ENCODE data around the gene ADM2.

The ADM2 gene

DNA sequence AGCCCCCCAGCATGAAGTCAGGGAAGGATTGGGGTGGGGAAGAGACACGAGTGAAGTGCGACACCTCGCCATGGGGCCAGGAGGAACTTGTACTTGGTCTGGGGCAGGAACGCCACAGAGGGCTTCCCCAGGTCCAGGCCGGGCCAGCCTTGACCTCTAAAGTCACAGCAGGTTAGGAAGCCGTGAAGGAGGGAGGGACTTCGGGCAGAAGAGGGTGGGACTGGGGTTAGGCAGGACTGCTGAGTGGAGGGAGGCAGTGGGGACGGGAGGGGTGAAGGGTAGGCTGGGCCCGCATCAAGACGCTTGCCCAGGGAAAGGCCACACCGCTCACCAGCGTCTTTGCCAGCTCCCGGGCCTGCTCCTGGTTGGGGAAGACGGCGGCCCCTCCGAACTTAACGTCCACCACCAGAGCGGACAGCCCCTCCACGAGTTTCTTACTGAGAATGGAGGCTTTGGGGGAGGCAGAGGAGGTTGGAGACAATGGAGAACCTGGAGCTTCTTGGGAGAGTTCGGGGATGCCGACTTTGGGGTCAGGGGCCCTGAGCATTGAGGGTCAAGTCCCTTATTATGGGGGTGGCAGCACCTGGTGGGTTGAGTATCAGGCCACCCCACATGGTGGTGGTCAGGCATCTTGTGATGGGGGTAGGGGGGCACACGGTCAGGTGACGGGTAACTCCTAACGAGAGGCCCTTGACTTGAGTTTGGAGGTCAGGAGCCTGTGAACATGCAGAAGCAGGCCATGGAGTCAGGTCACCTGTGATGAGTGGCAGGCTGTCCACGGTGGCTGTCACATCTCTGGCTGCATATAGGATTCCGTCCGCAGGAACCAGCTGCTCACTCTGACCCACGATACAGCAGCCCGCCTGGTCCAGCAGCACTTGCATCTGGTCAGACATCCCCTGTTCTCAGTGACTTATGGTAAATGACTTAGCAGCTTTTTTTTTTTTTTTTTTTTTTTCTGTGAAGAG, 45.8 kb downstream of the ADM2 start:
- peak; percentile 76 for DNase-seq (ENCODE audit: extremely low spot score)
- ChIA-PET CTCF (interaction anchor here (0.9 to 6.7 kb wide), 3 partner anchors 18 to 37 kb away, joined by 3 to 136 read pairs (median 41); partner anchors contain the start of genes KLHDC7B, LMF2, NCAPH2 and SYCE3), POLR2A (interaction anchor here (0.6 kb wide), 1 partner anchor 223 kb away, joined by 3 read pairs; no protein-coding TSS in a partner anchor)
- no peak for TF ChIP-seq CTCF (IDR thresholded peaks at IDR 0.05; ENCODE audit: control extremely low read depth, extremely low read depth, low read depth, missing control alignments)

- ChIA-PET CTCF (interaction anchor here (0.9 to 6.7 kb wide), 5 partner anchors 17 to 36 kb away, joined by 3 to 136 read pairs (median 5); partner anchors contain the start of genes KLHDC7B, LMF2, NCAPH2 and SYCE3), POLR2A (no interaction called here)
- no peak for DNase-seq (ENCODE audit: extremely low spot score)
- TF ChIP-seq CTCF (IDR thresholded peaks at IDR 0.05; ENCODE audit: control extremely low read depth, extremely low read depth, low read depth, missing control alignments) = no peak
Observed at GRCh38 chr22:50527921-50528681, 46.8 kb downstream of the ADM2 start.

DNA sequence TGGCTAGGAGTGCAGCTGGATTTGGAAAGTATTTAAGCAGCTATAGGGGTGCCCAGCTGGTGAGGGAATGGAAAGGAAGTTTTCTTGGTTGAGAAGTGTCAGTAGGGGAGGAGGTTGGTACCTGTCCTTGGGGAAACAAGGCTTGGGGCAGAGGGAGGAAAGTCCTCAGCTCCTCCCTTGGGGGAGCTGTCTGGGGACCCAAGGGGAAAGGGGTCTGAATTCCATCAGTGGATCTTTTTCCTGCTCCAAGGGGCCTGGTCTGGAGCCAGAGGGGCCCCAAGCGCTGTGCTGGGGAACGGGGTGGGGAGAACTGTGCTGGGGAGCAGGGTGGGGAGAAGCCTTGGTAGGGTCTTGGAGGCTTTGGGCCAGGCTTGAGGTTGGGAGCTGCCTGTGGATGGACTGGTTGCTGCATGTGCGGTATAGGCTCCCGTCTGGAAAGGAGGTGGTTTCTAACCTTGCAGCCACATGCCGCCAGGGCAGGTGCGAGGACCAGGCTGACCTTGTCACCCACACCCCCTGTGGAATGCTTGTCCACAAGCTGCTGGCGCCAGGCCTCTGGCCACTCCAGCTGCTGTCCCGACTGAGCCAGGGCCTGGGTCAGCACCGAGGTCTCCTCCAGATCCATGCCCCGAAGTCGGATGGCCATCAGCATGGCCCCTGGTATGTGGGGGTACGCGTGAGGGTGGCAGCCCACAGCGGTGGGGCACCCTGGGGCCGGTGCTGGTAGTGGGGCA, 47.5 kb downstream of the ADM2 start:
- ChIA-PET POLR2A (no interaction called here), CTCF (interaction anchor here (0.7 to 6.7 kb wide), 4 partner anchors 16 to 34 kb away, joined by 3 to 136 read pairs (median 4); partner anchors contain the start of genes KLHDC7B, NCAPH2 and SYCE3)
- no peak for DNase-seq (ENCODE audit: extremely low spot score)
- no peak for TF ChIP-seq CTCF (IDR thresholded peaks at IDR 0.05; ENCODE audit: control extremely low read depth, extremely low read depth, low read depth, missing control alignments)

- TF ChIP-seq CTCF (IDR thresholded peaks at IDR 0.05; ENCODE audit: control extremely low read depth, extremely low read depth, low read depth, missing control alignments) = no peak
- no peak for DNase-seq (ENCODE audit: extremely low spot score)
- POLR2A ChIA-PET = interaction anchor here (0.9 kb wide), 1 partner anchor 10 kb away, joined by 4 read pairs; no protein-coding TSS in a partner anchor
- CTCF ChIA-PET = interaction anchor here (0.7 to 6.7 kb wide), 4 partner anchors 16 to 33 kb away, joined by 3 to 136 read pairs (median 3); partner anchors contain the start of genes KLHDC7B, NCAPH2 and SYCE3
Observed at GRCh38 chr22:50529416-50529896, 48.1 kb downstream of the ADM2 start.

DNA sequence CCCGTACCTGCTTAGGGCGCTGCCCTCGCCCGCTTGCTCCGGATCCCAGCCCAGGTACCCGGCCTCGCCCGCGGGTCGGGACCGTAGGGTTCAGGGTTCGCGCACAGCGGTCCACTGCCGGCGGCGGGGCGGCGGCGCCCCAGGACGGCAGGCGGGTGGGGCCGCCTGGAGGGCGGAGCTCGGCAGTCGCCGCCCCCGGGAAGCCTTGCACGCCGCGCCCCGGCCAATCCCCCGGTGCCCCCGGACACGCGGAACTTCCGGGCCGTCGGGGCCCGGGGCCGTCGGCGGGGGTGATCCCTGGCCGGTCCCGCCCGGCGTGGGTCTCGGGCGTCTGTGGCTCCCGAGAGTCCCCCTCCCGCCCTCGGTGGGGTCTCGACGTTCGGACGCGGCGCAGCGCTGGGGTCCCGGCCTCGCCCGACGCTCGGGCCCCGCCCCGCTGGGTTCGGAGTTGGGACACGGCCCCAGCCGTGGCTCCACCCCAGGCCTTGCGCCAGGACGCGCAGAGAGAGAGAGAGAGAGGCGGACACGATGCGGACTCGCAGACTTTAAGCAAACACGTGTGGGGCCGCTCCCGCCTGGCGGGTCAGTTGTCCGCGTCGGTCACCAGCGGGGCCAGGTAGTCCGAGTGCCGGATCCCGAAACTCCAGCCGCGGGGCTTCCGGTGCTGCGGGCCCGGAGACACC, 48.7 kb downstream of the ADM2 start, which contains the start of gene TYMP:
Gene TYMP, minus strand, starts transcription at position 116 of the 683 bp plus-strand sequence. CDS start 303 bp downstream, outside the sequence.
- ChIA-PET POLR2A (interaction anchor here (0.9 kb wide), 1 partner anchor 9 kb away, joined by 4 read pairs; no protein-coding TSS in a partner anchor), CTCF (interaction anchor here (0.7 to 6.7 kb wide), 3 partner anchors 15 to 33 kb away, joined by 3 to 136 read pairs (median 3); partner anchors contain the start of genes KLHDC7B and SYCE3)
- peak; percentile 85 for DNase-seq (ENCODE audit: extremely low spot score)
- TF ChIP-seq CTCF (IDR thresholded peaks at IDR 0.05; ENCODE audit: control extremely low read depth, extremely low read depth, low read depth, missing control alignments) = no peak
